Stimulated activated CD4-positive, alpha-beta T cell treated with anti-CD3 and anti-CD28 coated beads, Interleukin-12 subunit alpha, Interleukin-12 subunit beta, amount 100 ng/mL, for 24 hours (primary cell): ENCODE data around the gene HLA-DMB.

Experiments used
- DNase-seq, 2 experiments: peaks; one replicate each; pipeline ENCODE4 v3.0.0-alpha.2; 2020; ENCODE audit warnings: low read depth in 2 of 2

Gene HLA-DMB

GRCh38 chr6:32908897-32909296 lies 31.9 kb downstream of the HLA-DMB start:
- DNase-seq, result no peak

GRCh38 chr6:32906539-32906938 lies 34.3 kb downstream of the HLA-DMB start:
- DNase-seq, result no peak

GRCh38 chr6:32905078-32905477 lies 35.8 kb downstream of the HLA-DMB start:
- no peak for DNase-seq

GRCh38 chr6:32903952-32904351 lies 36.9 kb downstream of the HLA-DMB start:
- DNase-seq, result no peak

- DNase-seq, result peak in 1 of 2 experiments; percentile 15
Observed at GRCh38 chr6:32895006-32895345, 45.9 kb downstream of the HLA-DMB start.

- peak; percentile 94 to 96 for DNase-seq
Observed at GRCh38 chr6:32894085-32895005, 46.5 kb downstream of the HLA-DMB start.

- no peak for DNase-seq
Observed at GRCh38 chr6:32890831-32891230, 50.0 kb downstream of the HLA-DMB start.

- no peak for DNase-seq
Observed at GRCh38 chr6:32889533-32889932, 51.3 kb downstream of the HLA-DMB start.

GRCh38 chr6:32888576-32888975 lies 52.3 kb downstream of the HLA-DMB start:
- DNase-seq, result no peak

GRCh38 chr6:32887616-32888015 lies 53.2 kb downstream of the HLA-DMB start:
- no peak for DNase-seq

GRCh38 chr6:32886681-32887383 lies 54.0 kb downstream of the HLA-DMB start:
- DNase-seq, result no peak

- no peak for DNase-seq
Observed at GRCh38 chr6:32885698-32886286, 55.0 kb downstream of the HLA-DMB start.
